Liver (tissue), 9 donors: ENCODE results near the gene DICER1. TPM values are rescaled to one million over a fixed set of nuclear protein-coding genes. Genes with fewer than 3 reads are reported as not detected.

ENCODE experiments used
- DNase-seq: peaks from one replicate; pipeline ENCODE4 v3.0.0-alpha.2; 2017; ENCODE audit warnings: low spot score
- H3K27ac ChIP-seq, 2 donors: one replicate each; pipeline ENCODE4 v1.7.0; 2013; ENCODE audit warnings: inconsistent platforms in 2 of 2, low read length in 2 of 2, control low read depth in 1 of 2, low read depth in 1 of 2, mild to moderate bottlenecking in 1 of 2
- H3K27me3 ChIP-seq, 4 donors: one replicate each; pipeline versions ENCODE4 v1.6.1 to v1.7.0; 2013; ENCODE audit warnings: low read length in 3 of 4, inconsistent platforms in 1 of 4, mild to moderate bottlenecking in 1 of 4, moderate library complexity in 1 of 4; ENCODE audit not compliant: control insufficient read depth in 4 of 4, insufficient read depth in 4 of 4
- H3K36me3 ChIP-seq, 4 donors: one replicate each; pipeline versions ENCODE4 v1.6.1 to v1.7.0; 2013; ENCODE audit warnings: low read length in 3 of 4, mild to moderate bottlenecking in 3 of 4, low read depth in 1 of 4, moderate library complexity in 1 of 4; ENCODE audit not compliant: control insufficient read depth in 4 of 4, insufficient read depth in 3 of 4
- H3K4me1 ChIP-seq, 4 donors: one replicate each; pipeline versions ENCODE4 v1.6.1 to v1.7.0; 2013; ENCODE audit warnings: low read length in 3 of 4, mild to moderate bottlenecking in 3 of 4, moderate library complexity in 1 of 4; ENCODE audit not compliant: control insufficient read depth in 4 of 4, insufficient read depth in 4 of 4
- H3K4me3 ChIP-seq, 3 donors: one replicate each; pipeline versions ENCODE4 v1.6.1 to v1.7.0; 2013; ENCODE audit warnings: low read length in 3 of 3, control low read depth in 1 of 3, low read depth in 1 of 3, mild to moderate bottlenecking in 1 of 3
- H3K9ac ChIP-seq, 2 donors: one replicate each; pipeline ENCODE4 v1.7.0; 2013; ENCODE audit warnings: low read length in 2 of 2, mild to moderate bottlenecking in 2 of 2, moderate library complexity in 2 of 2, control low read depth in 1 of 2, low read depth in 1 of 2
- H3K9me3 ChIP-seq, 4 donors: one replicate each; pipeline versions ENCODE4 v1.6.1 to v1.7.0; 2013; ENCODE audit warnings: low read length in 3 of 4; ENCODE audit not compliant: control insufficient read depth in 4 of 4
- EGR1 ChIP-seq, 2 donors: IDR thresholded peaks; 2 replicates each; pipeline ENCODE4 v1.6.1; 2016 to 2018; ENCODE audit warnings: antibody characterized with exemption in 2 of 2, low read depth in 2 of 2
- FOXA1 ChIP-seq: IDR thresholded peaks from 2 replicates; pipeline ENCODE4 v1.6.1; 2016; ENCODE audit warnings: antibody characterized with exemption
- FOXA2 ChIP-seq: IDR thresholded peaks from 2 replicates; pipeline ENCODE4 v1.6.1; 2016; ENCODE audit warnings: antibody characterized with exemption
- GABPA ChIP-seq, 2 donors: IDR thresholded peaks in 1 of 2; conservative IDR thresholded peaks in 1 of 2; 2 replicates each; pipeline ENCODE4 v1.6.1; 2016; ENCODE audit warnings: antibody characterized with exemption in 2 of 2, mild to moderate bottlenecking in 1 of 2, moderate library complexity in 1 of 2
- HNF4A ChIP-seq, 2 donors: conservative IDR thresholded peaks; 2 replicates each; pipeline ENCODE4 v1.6.1; 2016; ENCODE audit warnings: antibody characterized with exemption in 2 of 2, mild to moderate bottlenecking in 2 of 2
- HNF4G ChIP-seq: IDR thresholded peaks from 2 replicates; pipeline ENCODE4 v1.6.1; 2016; ENCODE audit warnings: antibody characterized with exemption
- JUND ChIP-seq, 2 donors: IDR thresholded peaks; 2 replicates each; pipeline ENCODE4 v1.6.1; 2016; ENCODE audit warnings: antibody characterized with exemption in 2 of 2
- MAX ChIP-seq: IDR thresholded peaks from 2 replicates; pipeline ENCODE4 v1.6.1; 2016; ENCODE audit warnings: antibody characterized with exemption
- NR2F2 ChIP-seq: IDR thresholded peaks from 2 replicates; pipeline ENCODE4 v1.6.1; 2016; ENCODE audit warnings: antibody characterized with exemption
- RAD21 ChIP-seq, 2 donors: IDR thresholded peaks; 2 replicates each; pipeline ENCODE4 v1.6.1; 2016; ENCODE audit warnings: antibody characterized with exemption in 2 of 2, mild to moderate bottlenecking in 2 of 2
- REST ChIP-seq: IDR thresholded peaks from 2 replicates; pipeline ENCODE4 v1.6.1; 2016; ENCODE audit warnings: antibody characterized with exemption, mild to moderate bottlenecking
- SP1 ChIP-seq: IDR thresholded peaks from 2 replicates; pipeline ENCODE4 v1.6.1; 2018; ENCODE audit warnings: antibody characterized with exemption, mild to moderate bottlenecking
- TAF1 ChIP-seq: conservative IDR thresholded peaks from 2 replicates; pipeline ENCODE4 v1.6.1; 2016; ENCODE audit warnings: antibody characterized with exemption, mild to moderate bottlenecking
- YY1 ChIP-seq: IDR thresholded peaks from 2 replicates; pipeline ENCODE4 v1.6.1; 2016; ENCODE audit warnings: antibody characterized with exemption, mild to moderate bottlenecking
- WGBS: extraction: QIAGEN DNeasy Blood & Tissue Kit; methylation state at CpG from one replicate; pipeline ENCODE4 v1.1.7; 2013; 5-methylcytosine and 5-hydroxymethylcytosine counted together
- polyA plus RNA-seq, 2 donors: library from polyadenylated mRNA; stranded (reverse) in 1 of 2; unstranded in 1 of 2; fragments of 200-250 nt in 1 of 2; fragments of >200 nt in 1 of 2; fragmentation: Nextera tagmentation in 1 of 2; extraction: Ambion mirVana in 1 of 2; gene quantifications; one replicate each; pipeline versions ENCODE4 v1.2.1 to v1.2.3, GENCODE V29; 2013 to 2015
- total RNA-seq, 2 donors: library from RNA; depleted of rRNA; stranded (reverse); fragments of >200 nt; gene quantifications; one replicate each; pipeline ENCODE4 v1.2.3, GENCODE V29; 2014
- donor health status: healthy.
- donor health status: healthy.
- donor health status: healthy.
- donor health status: healthy.
- donor health status: healthy.

The DICER1 gene
- total and polyA plus RNA-seq, 4 donors, result 7.5 to 43.6 (median 20.3) TPM

GRCh38 chr14:95045836-95046430 lies 111.4 kb downstream of the DICER1 start:
- Histone ChIP-seq H3K27me3 (peaks cover 0 to 9% (median 0%) of the 10 kb centered on the region in 4 donors), H3K36me3 (no peaks in the 10 kb centered on the region), H3K27ac (no peak overlapping the region), H3K4me3 (no peak overlapping the region), H3K4me1 (no peaks in the 10 kb centered on the region), H3K9ac (no peak overlapping the region), H3K9me3 (no peaks in the 10 kb centered on the region)
- DNase-seq, result no peak
- WGBS, result 86% methylated on average over 15 of the region's 15 CpGs
- TF ChIP-seq FOXA1, result no peak
- no peak for TF ChIP-seq HNF4A (conservative IDR thresholded peaks at IDR 0.05)
- TF ChIP-seq TAF1, result no peak
- TF ChIP-seq HNF4G, result no peak
- TF ChIP-seq JUND (IDR thresholded peaks at IDR 0.05), result no peak
- TF ChIP-seq NR2F2, result no peak
- TF ChIP-seq RAD21 (IDR thresholded peaks at IDR 0.05), result no peak
- TF ChIP-seq REST, result no peak
- TF ChIP-seq FOXA2, result no peak
- no peak for TF ChIP-seq YY1
- no peak for TF ChIP-seq GABPA (IDR thresholded peaks at IDR 0.05 in 1 of 2, conservative IDR thresholded peaks at IDR 0.05 in 1 of 2)
- TF ChIP-seq SP1, result no peak
- no peak for TF ChIP-seq MAX

- H3K9me3 ChIP-seq, result no peaks in the 10 kb centered on the region
- no peak overlapping the region for H3K4me3 ChIP-seq
- H3K9ac ChIP-seq, result no peak overlapping the region
- no peak for DNase-seq
- peaks cover 0 to 9% (median 0%) of the 10 kb centered on the region in 4 donors for H3K27me3 ChIP-seq
- H3K27ac ChIP-seq, result no peak overlapping the region
- 60% methylated on average over 13 of the region's 13 CpGs for WGBS
- TF ChIP-seq HNF4G, result no peak
- no peak for TF ChIP-seq REST
- TF ChIP-seq SP1, result no peak
- no peak for TF ChIP-seq HNF4A (conservative IDR thresholded peaks at IDR 0.05)
- no peak for TF ChIP-seq EGR1 (IDR thresholded peaks at IDR 0.05; ENCODE audit: low read depth in 2 of 2)
- no peaks in the 10 kb centered on the region for H3K4me1 ChIP-seq
- no peaks in the 10 kb centered on the region for H3K36me3 ChIP-seq
Observed at GRCh38 chr14:95045106-95045701, 112.1 kb downstream of the DICER1 start.
